HepG2 (cell line): Measurements from ENCODE around the gene HPS4. TPM values are rescaled to one million over a fixed set of nuclear protein-coding genes. Genes with fewer than 3 reads are reported as not detected.
A peak's percentile ranks its signal among the peaks of the same experiment; 100 is the strongest.

Experiments
- KAT7 ChIP-seq: IDR thresholded peaks from 2 replicates; pipeline ENCODE4 v1.6.1; 2018; ENCODE audit warnings: borderline replicate concordance, missing compliant biosample characterization
- XBP1 ChIP-seq: sonication (generic); formaldehyde crosslinking; IDR thresholded peaks from 2 replicates; pipeline ENCODE4 v1.5.0; 2020; ENCODE audit warnings: missing genetic modification reagents
- polyA plus RNA-seq, 8 experiments: library from polyadenylated mRNA; depleted of rRNA in 3 of 8; stranded (reverse) in 7 of 8; unstranded in 1 of 8; fragments of >200 nt; fragmentation: Illumina TruSeq in 4 of 8; extraction: Trizol in 4 of 8; gene quantifications; 2 replicates each; pipeline versions ENCODE4 v1.2.1 to v1.2.3, GENCODE V29; 2011 to 2016; ENCODE audit warnings: low read depth in 4 of 8, missing spikeins in 1 of 8, mixed read lengths in 1 of 8; ENCODE audit not compliant: insufficient read depth in 1 of 8
- total RNA-seq, 5 experiments: library from RNA; depleted of rRNA; stranded (reverse); fragments of >200 nt; fragmentation: Illumina TruSeq; extraction: Trizol; gene quantifications; 2 replicates each; pipeline ENCODE4 v1.2.3, GENCODE V29; 2016; ENCODE audit warnings: low read depth in 1 of 5
- TF ChIP-seq, protein P1 (sequence below): sonication (generic); formaldehyde crosslinking; IDR thresholded peaks from one replicate; pipeline ENCODE4 v1.5.1; 2020; ENCODE audit warnings: mild to moderate bottlenecking, missing genetic modification reagents; ENCODE audit errors: not compliant biosample characterization
- TF ChIP-seq, protein P2 (sequence below), 2 experiments: sonication (generic) in 1 of 2; formaldehyde crosslinking in 1 of 2; IDR thresholded peaks; 2 replicates each; pipeline versions ENCODE4 v1.5.1 to v1.6.1; 2011 to 2020; ENCODE audit warnings: borderline replicate concordance in 1 of 2, low read depth in 1 of 2, low read length in 1 of 2, mild to moderate bottlenecking in 1 of 2, missing genetic modification reagents in 1 of 2, moderate library complexity in 1 of 2

The HPS4 gene
- total and polyA plus RNA-seq, 2 of the 13 experiments (the other 11 are each of a cell fraction or from before 2014, with no cell fraction given): 27.4 to 34.0 TPM

DNA sequence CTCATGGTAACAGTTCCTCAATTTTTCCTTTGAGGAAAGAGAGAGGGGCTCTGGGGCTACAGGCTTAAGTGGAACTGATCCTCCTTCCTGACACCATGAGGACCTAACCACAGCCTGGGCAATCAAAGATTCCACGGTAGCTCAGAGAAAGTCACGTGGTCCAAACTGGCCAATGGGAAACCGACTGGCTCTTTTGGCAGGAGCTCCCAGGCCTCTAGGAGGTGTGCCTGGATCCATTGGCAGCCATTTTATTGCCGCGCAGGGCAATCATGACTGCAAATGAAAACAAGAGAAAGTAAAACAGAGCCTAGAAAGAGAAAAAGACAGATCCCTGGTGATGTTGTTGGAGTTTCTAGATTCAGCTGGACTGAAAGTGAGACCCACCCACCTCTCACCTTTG lies 81.9 kb downstream of the HPS4 start (continued):
- TF ChIP-seq, protein P1, sequence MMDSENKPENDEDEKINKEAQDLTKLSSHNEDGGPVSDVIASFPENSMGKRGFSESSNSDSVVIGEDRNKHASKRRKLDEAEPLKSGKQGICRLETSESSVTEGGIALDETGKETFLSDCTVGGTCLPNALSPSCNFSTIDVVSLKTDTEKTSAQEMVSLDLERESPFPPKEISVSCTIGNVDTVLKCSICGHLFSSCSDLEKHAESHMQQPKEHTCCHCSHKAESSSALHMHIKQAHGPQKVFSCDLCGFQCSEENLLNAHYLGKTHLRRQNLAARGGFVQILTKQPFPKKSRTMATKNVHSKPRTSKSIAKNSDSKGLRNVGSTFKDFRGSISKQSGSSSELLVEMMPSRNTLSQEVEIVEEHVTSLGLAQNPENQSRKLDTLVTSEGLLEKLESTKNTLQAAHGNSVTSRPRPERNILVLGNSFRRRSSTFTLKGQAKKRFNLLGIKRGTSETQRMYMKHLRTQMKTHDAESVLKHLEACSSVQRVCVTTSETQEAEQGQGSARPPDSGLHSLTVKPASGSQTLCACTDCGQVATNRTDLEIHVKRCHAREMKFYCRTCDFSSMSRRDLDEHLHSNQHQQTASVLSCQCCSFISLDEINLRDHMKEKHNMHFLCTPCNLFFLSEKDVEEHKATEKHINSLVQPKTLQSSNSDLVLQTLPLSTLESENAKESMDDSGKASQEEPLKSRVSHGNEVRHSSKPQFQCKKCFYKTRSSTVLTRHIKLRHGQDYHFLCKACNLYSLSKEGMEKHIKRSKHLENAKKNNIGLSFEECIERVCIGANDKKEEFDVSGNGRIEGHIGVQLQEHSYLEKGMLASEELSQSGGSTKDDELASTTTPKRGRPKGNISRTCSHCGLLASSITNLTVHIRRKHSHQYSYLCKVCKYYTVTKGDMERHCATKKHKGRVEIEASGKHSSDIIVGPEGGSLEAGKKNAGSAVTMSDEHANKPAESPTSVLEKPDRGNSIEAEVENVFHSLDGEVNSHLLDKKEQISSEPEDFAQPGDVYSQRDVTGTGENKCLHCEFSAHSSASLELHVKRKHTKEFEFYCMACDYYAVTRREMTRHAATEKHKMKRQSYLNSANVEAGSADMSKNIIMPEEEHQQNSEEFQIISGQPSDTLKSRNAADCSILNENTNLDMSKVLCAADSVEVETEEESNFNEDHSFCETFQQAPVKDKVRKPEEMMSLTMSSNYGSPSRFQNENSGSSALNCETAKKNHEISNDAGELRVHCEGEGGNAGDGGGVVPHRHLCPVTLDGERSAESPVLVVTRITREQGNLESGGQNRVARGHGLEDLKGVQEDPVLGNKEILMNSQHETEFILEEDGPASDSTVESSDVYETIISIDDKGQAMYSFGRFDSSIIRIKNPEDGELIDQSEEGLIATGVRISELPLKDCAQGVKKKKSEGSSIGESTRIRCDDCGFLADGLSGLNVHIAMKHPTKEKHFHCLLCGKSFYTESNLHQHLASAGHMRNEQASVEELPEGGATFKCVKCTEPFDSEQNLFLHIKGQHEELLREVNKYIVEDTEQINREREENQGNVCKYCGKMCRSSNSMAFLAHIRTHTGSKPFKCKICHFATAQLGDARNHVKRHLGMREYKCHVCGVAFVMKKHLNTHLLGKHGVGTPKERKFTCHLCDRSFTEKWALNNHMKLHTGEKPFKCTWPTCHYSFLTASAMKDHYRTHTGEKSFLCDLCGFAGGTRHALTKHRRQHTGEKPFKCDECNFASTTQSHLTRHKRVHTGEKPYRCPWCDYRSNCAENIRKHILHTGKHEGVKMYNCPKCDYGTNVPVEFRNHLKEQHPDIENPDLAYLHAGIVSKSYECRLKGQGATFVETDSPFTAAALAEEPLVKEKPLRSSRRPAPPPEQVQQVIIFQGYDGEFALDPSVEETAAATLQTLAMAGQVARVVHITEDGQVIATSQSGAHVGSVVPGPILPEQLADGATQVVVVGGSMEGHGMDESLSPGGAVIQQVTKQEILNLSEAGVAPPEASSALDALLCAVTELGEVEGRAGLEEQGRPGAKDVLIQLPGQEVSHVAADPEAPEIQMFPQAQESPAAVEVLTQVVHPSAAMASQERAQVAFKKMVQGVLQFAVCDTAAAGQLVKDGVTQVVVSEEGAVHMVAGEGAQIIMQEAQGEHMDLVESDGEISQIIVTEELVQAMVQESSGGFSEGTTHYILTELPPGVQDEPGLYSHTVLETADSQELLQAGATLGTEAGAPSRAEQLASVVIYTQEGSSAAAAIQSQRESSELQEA (CRISPR knock-in tag): no peak
- TF ChIP-seq, protein P2, sequence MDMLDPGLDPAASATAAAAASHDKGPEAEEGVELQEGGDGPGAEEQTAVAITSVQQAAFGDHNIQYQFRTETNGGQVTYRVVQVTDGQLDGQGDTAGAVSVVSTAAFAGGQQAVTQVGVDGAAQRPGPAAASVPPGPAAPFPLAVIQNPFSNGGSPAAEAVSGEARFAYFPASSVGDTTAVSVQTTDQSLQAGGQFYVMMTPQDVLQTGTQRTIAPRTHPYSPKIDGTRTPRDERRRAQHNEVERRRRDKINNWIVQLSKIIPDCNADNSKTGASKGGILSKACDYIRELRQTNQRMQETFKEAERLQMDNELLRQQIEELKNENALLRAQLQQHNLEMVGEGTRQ (IDR thresholded peaks at IDR 0.05; ENCODE audit: low read depth, low read length): peak; percentile 13; the same call in 1 of the 2 replicates
- TF ChIP-seq, protein P2 (CRISPR knock-in tag; IDR thresholded peaks at IDR 0.05; ENCODE audit: borderline replicate concordance): no peak
- TF ChIP-seq KAT7 (CRISPR knock-in tag): no peak
- TF ChIP-seq XBP1 (CRISPR knock-in tag): no peak

Other genes with a start within 250 kb of the HPS4 start
- 0.04 TPM in 1 of 2 replicates, not detected in the other for gene ASPHD2, start 54.5 kb downstream of the HPS4 start, total RNA-seq (2016; rRNA removed; fragmentation: Illumina TruSeq; extraction: Trizol)
- gene ASPHD2, start 54.5 kb downstream of the HPS4 start, polyA plus RNA-seq (2011; rRNA removed): 0.04 TPM in 2 replicates
- gene SRRD, start 94 bp upstream of the HPS4 start, total RNA-seq (2016; rRNA removed; fragmentation: Illumina TruSeq; extraction: Trizol): 36.6 and 56.5 TPM in 2 replicates
- gene SRRD, start 94 bp upstream of the HPS4 start, polyA plus RNA-seq (2011; rRNA removed): 21.8 and 22.8 TPM in 2 replicates
- 20.8 and 22.8 TPM in 2 replicates for gene TFIP11, start 28.7 kb upstream of the HPS4 start, total RNA-seq (2016; rRNA removed; fragmentation: Illumina TruSeq; extraction: Trizol)
- 15.4 and 18.4 TPM in 2 replicates for gene TFIP11, start 28.7 kb upstream of the HPS4 start, polyA plus RNA-seq (2011; rRNA removed)
- 9.2 and 15.2 TPM in 2 replicates for gene TPST2, start 106.3 kb upstream of the HPS4 start, total RNA-seq (2016; rRNA removed; fragmentation: Illumina TruSeq; extraction: Trizol)
- gene TPST2, start 106.3 kb upstream of the HPS4 start, polyA plus RNA-seq (2011; rRNA removed): 23.8 and 29.5 TPM in 2 replicates
- gene CRYBB1, start 134.2 kb upstream of the HPS4 start, total RNA-seq (2016; rRNA removed; fragmentation: Illumina TruSeq; extraction: Trizol): not detected in 2 replicates
- gene CRYBB1, start 134.2 kb upstream of the HPS4 start, polyA plus RNA-seq (2011; rRNA removed): not detected in 2 replicates
- gene CRYBA4, start 138.2 kb upstream of the HPS4 start, total RNA-seq (2016; rRNA removed; fragmentation: Illumina TruSeq; extraction: Trizol): not detected in 2 replicates
- gene CRYBA4, start 138.2 kb upstream of the HPS4 start, polyA plus RNA-seq (2011; rRNA removed): not detected in 2 replicates
- gene MIAT, start 173.8 kb upstream of the HPS4 start, total RNA-seq (2016; rRNA removed; fragmentation: Illumina TruSeq; extraction: Trizol): 0.04 TPM in 1 of 2 replicates, not detected in the other
- under 0.01 TPM in 1 of 2 replicates, not detected in the other for gene MIAT, start 173.8 kb upstream of the HPS4 start, polyA plus RNA-seq (2011; rRNA removed)